GM18519 (cell line): ENCODE measurements around the gene SLC1A1.
"Not testable (repeated sequence)": the region's sequence is repeated elsewhere in the genome, so short reads cannot be mapped to it uniquely, and the experiment has no call there.

Experiments
- ATAC-seq: cut with Tn5 transposase; IDR thresholded peaks from one replicate; pipeline ENCODE4 v1.9.1; 2021; ENCODE audit warnings: mild to moderate bottlenecking, moderate library complexity; ENCODE audit not compliant: unreplicated experiment, low FRiP score

SLC1A1 gene

GRCh38 chr9:4540425-4540824 is 50.2 kb downstream of the SLC1A1 start:
- ATAC-seq, result no peak

GRCh38 chr9:4541281-4541680 is 51.0 kb downstream of the SLC1A1 start:
- no peak for ATAC-seq

- ATAC-seq, result no peak
Observed at GRCh38 chr9:4541856-4542255, 51.6 kb downstream of the SLC1A1 start.

- not testable (repeated sequence) for ATAC-seq
Observed at GRCh38 chr9:4544714-4545113, 54.4 kb downstream of the SLC1A1 start.

- no peak for ATAC-seq
Observed at GRCh38 chr9:4547016-4547415, 56.7 kb downstream of the SLC1A1 start.

GRCh38 chr9:4548811-4549725 is 58.8 kb downstream of the SLC1A1 start:
- no peak for ATAC-seq

- no peak for ATAC-seq
Observed at GRCh38 chr9:4549751-4550295, 59.6 kb downstream of the SLC1A1 start.

GRCh38 chr9:4550777-4551484 is 60.7 kb downstream of the SLC1A1 start:
- no peak for ATAC-seq

- no peak for ATAC-seq
Observed at GRCh38 chr9:4553951-4554381, 63.7 kb downstream of the SLC1A1 start.

- ATAC-seq, result no peak
Observed at GRCh38 chr9:4555236-4555635, 65.0 kb downstream of the SLC1A1 start.

GRCh38 chr9:4558371-4558998 is 68.2 kb downstream of the SLC1A1 start:
- ATAC-seq, result no peak

GRCh38 chr9:4559261-4560182 is 69.3 kb downstream of the SLC1A1 start:
- ATAC-seq, result peak; percentile 89

- no peak for ATAC-seq
Observed at GRCh38 chr9:4563105-4563504, 72.8 kb downstream of the SLC1A1 start.

GRCh38 chr9:4566806-4567205 is 76.5 kb downstream of the SLC1A1 start:
- no peak for ATAC-seq

GRCh38 chr9:4567601-4568000 is 77.3 kb downstream of the SLC1A1 start:
- no peak for ATAC-seq

GRCh38 chr9:4569101-4569500 is 78.8 kb downstream of the SLC1A1 start:
- ATAC-seq, result no peak

- no peak for ATAC-seq
Observed at GRCh38 chr9:4572184-4572826, 82.0 kb downstream of the SLC1A1 start.

GRCh38 chr9:4573176-4573575 is 82.9 kb downstream of the SLC1A1 start:
- ATAC-seq, result no peak

- no peak for ATAC-seq
Observed at GRCh38 chr9:4573634-4574389, 83.5 kb downstream of the SLC1A1 start.
